Measurements from ENCODE around the gene GIMAP6. TPM values are rescaled to one million over a fixed set of nuclear protein-coding genes. Genes with fewer than 3 reads are reported as not detected.
A peak's percentile ranks its signal among the peaks of the same experiment; 100 is the strongest.
"Not testable (repeated sequence)": the region's sequence is repeated elsewhere in the genome, so short reads cannot be mapped to it uniquely, and the experiment has no call there.

Gene GIMAP6
- polyA plus RNA-seq, 3 donors = 16.2 to 70.2 (median 57.0) TPM

GRCh38 chr7:150676854-150677253, 44.7 kb upstream of the GIMAP6 start:
- H3K36me3 ChIP-seq (replicated peaks in 1 of 2; ENCODE audit: control insufficient read depth in 1 of 2, insufficient read depth in 2 of 2, low read length in 2 of 2); H2AFZ ChIP-seq (ENCODE audit: insufficient read depth, low read depth, low read length, poor library complexity, severe bottlenecking); H3K79me2 ChIP-seq (ENCODE audit: insufficient read depth, low read length); H3K27me3 Mint-ChIP-seq (ENCODE audit: low read depth in 3 of 3); H3K27me3 ChIP-seq (ENCODE audit: control insufficient read depth in 2 of 2, insufficient read depth in 2 of 2, low read length in 2 of 2); H4K20me1 ChIP-seq (ENCODE audit: insufficient read depth, low read length); H3K9ac ChIP-seq (ENCODE audit: insufficient read depth, low read length, poor library complexity, severe bottlenecking); H3K9me3 Mint-ChIP-seq; intact Hi-C loops (cut with micrococcal nuclease); H3K9me3 ChIP-seq (replicated peaks in 1 of 2; ENCODE audit: control insufficient read depth in 1 of 2, insufficient read depth in 1 of 2, low read length in 2 of 2); H3K36me3 Mint-ChIP-seq; DNase-seq: not testable (repeated sequence)
- Histone ChIP-seq H3K4me3 (replicated peaks in 1 of 3; ENCODE audit: low read depth in 2 of 3, low read length in 3 of 3) (peak overlapping the region in 2 of 3 experiments; percentile 23 to 56), H3K4me1 (ENCODE audit: control insufficient read depth in 1 of 2, insufficient read depth in 2 of 2, low read length in 2 of 2) (peaks cover 27 to 36% of the 10 kb centered on the region in 2 donors), H3K27ac (ENCODE audit: low read depth in 1 of 2, low read length in 2 of 2) (peak overlapping the region in 1 of 2 donors; percentile 46), H3K4me2 (replicated peaks; ENCODE audit: extremely low read depth, low read length, poor library complexity, severe bottlenecking) (peak overlapping the region; percentile 74)
- Mint-ChIP-seq H3K4me1 (peaks cover 39% of the 10 kb centered on the region), H3K27ac (peak overlapping the region; percentile 54 to 87 (median 80)), H3K4me3 (peak overlapping the region in 1 of 2 donors; percentile 72)
- no CpG with 5 or more reads among the region's 3 CpGs for WGBS (ENCODE audit: insufficient coverage)

- H3K9ac ChIP-seq (ENCODE audit: insufficient read depth, low read length, poor library complexity, severe bottlenecking); H3K27me3 ChIP-seq (ENCODE audit: control insufficient read depth in 2 of 2, insufficient read depth in 2 of 2, low read length in 2 of 2); H3K27me3 Mint-ChIP-seq (ENCODE audit: low read depth in 3 of 3); H3K79me2 ChIP-seq (ENCODE audit: insufficient read depth, low read length); H3K9me3 Mint-ChIP-seq; H3K9me3 ChIP-seq (replicated peaks in 1 of 2; ENCODE audit: control insufficient read depth in 1 of 2, insufficient read depth in 1 of 2, low read length in 2 of 2); H4K20me1 ChIP-seq (ENCODE audit: insufficient read depth, low read length); H3K36me3 Mint-ChIP-seq; intact Hi-C loops (cut with micrococcal nuclease); H3K36me3 ChIP-seq (replicated peaks in 1 of 2; ENCODE audit: control insufficient read depth in 1 of 2, insufficient read depth in 2 of 2, low read length in 2 of 2); H2AFZ ChIP-seq (ENCODE audit: insufficient read depth, low read depth, low read length, poor library complexity, severe bottlenecking): not testable (repeated sequence)
- H3K4me3 ChIP-seq (replicated peaks in 1 of 3; ENCODE audit: low read depth in 2 of 3, low read length in 3 of 3) = peak overlapping the region in 2 of 3 experiments; percentile 23 to 56
- H3K4me1 ChIP-seq (ENCODE audit: control insufficient read depth in 1 of 2, insufficient read depth in 2 of 2, low read length in 2 of 2) = peaks cover 27 to 36% of the 10 kb centered on the region in 2 donors
- peak overlapping the region; percentile 74 for H3K4me2 ChIP-seq (replicated peaks; ENCODE audit: extremely low read depth, low read length, poor library complexity, severe bottlenecking)
- H3K4me1 Mint-ChIP-seq = peaks cover 38% of the 10 kb centered on the region
- peak overlapping the region in 1 of 2 donors; percentile 46 for H3K27ac ChIP-seq (ENCODE audit: low read depth in 1 of 2, low read length in 2 of 2)
- H3K27ac Mint-ChIP-seq = peak overlapping the region; percentile 42 to 84 (median 74)
- peak overlapping the region; percentile 32 to 72 for H3K4me3 Mint-ChIP-seq
- peak in 2 of 3 donors; percentile 52 to 58 for DNase-seq
Observed at GRCh38 chr7:150676276-150676675, 44.1 kb upstream of the GIMAP6 start.

GRCh38 chr7:150675714-150676113, 43.5 kb upstream of the GIMAP6 start:
- H3K9me3 ChIP-seq (replicated peaks in 1 of 2; ENCODE audit: control insufficient read depth in 1 of 2, insufficient read depth in 1 of 2, low read length in 2 of 2) = no peaks in the 10 kb centered on the region
- TF ChIP-seq, protein P1, sequence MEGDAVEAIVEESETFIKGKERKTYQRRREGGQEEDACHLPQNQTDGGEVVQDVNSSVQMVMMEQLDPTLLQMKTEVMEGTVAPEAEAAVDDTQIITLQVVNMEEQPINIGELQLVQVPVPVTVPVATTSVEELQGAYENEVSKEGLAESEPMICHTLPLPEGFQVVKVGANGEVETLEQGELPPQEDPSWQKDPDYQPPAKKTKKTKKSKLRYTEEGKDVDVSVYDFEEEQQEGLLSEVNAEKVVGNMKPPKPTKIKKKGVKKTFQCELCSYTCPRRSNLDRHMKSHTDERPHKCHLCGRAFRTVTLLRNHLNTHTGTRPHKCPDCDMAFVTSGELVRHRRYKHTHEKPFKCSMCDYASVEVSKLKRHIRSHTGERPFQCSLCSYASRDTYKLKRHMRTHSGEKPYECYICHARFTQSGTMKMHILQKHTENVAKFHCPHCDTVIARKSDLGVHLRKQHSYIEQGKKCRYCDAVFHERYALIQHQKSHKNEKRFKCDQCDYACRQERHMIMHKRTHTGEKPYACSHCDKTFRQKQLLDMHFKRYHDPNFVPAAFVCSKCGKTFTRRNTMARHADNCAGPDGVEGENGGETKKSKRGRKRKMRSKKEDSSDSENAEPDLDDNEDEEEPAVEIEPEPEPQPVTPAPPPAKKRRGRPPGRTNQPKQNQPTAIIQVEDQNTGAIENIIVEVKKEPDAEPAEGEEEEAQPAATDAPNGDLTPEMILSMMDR (IDR thresholded peaks at IDR 0.05) = no peak

DNA sequence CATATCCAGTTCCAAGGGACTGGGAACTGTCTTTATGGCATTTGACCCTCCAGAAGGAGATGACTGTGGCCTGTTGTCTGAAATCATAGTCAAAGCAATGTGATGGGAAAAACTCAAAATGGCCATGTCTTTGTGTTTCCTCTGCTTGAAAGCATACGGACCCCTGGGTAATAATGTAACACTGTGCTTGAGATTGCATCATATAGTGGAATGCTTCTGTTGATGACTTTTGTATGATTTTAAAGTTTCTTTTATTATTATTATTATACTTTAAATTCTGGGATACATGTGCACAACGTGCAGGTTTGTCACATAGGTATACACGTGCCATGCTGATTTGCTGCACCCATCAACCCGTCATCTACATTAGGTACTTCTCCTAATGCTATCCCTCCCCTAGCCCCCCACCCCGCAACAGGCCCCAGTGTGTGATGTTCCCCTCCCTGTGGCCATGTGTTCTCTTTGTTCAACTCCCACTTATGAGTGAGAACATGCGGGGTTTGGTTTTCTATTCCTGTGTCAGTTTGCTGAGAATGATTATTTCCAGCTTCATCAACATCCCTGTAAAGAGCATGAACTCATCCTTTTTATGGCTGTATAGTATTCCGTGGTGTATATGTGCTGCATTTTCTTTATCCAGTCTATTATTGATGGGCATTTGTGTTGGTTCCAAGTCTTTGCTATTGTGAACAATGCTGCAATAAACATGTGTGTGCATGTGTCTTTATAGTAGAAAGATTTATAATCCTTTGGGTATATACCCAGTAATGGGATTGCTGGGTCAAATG, 39.8 kb upstream of the GIMAP6 start:
- H3K27ac ChIP-seq (ENCODE audit: low read depth in 1 of 2, low read length in 2 of 2); H3K9me3 ChIP-seq (replicated peaks in 1 of 2; ENCODE audit: control insufficient read depth in 1 of 2, insufficient read depth in 1 of 2, low read length in 2 of 2); H3K79me2 ChIP-seq (ENCODE audit: insufficient read depth, low read length); H3K27me3 ChIP-seq (ENCODE audit: control insufficient read depth in 2 of 2, insufficient read depth in 2 of 2, low read length in 2 of 2); H3K4me3 ChIP-seq (replicated peaks in 1 of 3; ENCODE audit: low read depth in 2 of 3, low read length in 3 of 3); H3K36me3 ChIP-seq (replicated peaks in 1 of 2; ENCODE audit: control insufficient read depth in 1 of 2, insufficient read depth in 2 of 2, low read length in 2 of 2); DNase-seq; intact Hi-C loops (cut with micrococcal nuclease); H4K20me1 ChIP-seq (ENCODE audit: insufficient read depth, low read length); H2AFZ ChIP-seq (ENCODE audit: insufficient read depth, low read depth, low read length, poor library complexity, severe bottlenecking); H3K4me3 Mint-ChIP-seq; H3K36me3 Mint-ChIP-seq; H3K27ac Mint-ChIP-seq; H3K4me2 ChIP-seq (replicated peaks; ENCODE audit: extremely low read depth, low read length, poor library complexity, severe bottlenecking); H3K9ac ChIP-seq (ENCODE audit: insufficient read depth, low read length, poor library complexity, severe bottlenecking); H3K27me3 Mint-ChIP-seq (ENCODE audit: low read depth in 3 of 3): not testable (repeated sequence)
- H3K9me3 Mint-ChIP-seq = peaks cover 3 to 12% (median 9%) of the 10 kb centered on the region in 7 donors
- H3K4me1 ChIP-seq (ENCODE audit: control insufficient read depth in 1 of 2, insufficient read depth in 2 of 2, low read length in 2 of 2) = peaks cover 21 to 25% of the 10 kb centered on the region in 2 donors
- H3K4me1 Mint-ChIP-seq = peaks cover 23% of the 10 kb centered on the region
- 100% methylated on average over 2 of the region's 7 CpGs for WGBS (ENCODE audit: insufficient coverage)

More at GRCh38 chr7:150675714-150676113, 43.5 kb upstream of the GIMAP6 start:
- Mint-ChIP-seq H3K27ac (peak overlapping the region in 4 of 7 donors; percentile 35 to 74 (median 63)), H3K36me3 (no peaks in the 10 kb centered on the region), H3K9me3 (peaks cover 0 to 3% (median 0%) of the 10 kb centered on the region in 7 donors), H3K27me3 (ENCODE audit: low read depth in 3 of 3) (peaks cover 0 to 1% (median 0%) of the 10 kb centered on the region in 3 donors), H3K4me3 (peak overlapping the region in 1 of 2 donors; percentile 7), H3K4me1 (peaks cover 35% of the 10 kb centered on the region)
- Histone ChIP-seq H3K4me3 (replicated peaks in 1 of 3; ENCODE audit: low read depth in 2 of 3, low read length in 3 of 3) (peak overlapping the region in 1 of 3 experiments; percentile 56), H3K27ac (ENCODE audit: low read depth in 1 of 2, low read length in 2 of 2) (peak overlapping the region in 1 of 2 donors; percentile 61), H3K9ac (ENCODE audit: insufficient read depth, low read length, poor library complexity, severe bottlenecking) (no peak overlapping the region), H3K4me2 (replicated peaks; ENCODE audit: extremely low read depth, low read length, poor library complexity, severe bottlenecking) (peak overlapping the region; percentile 74), H3K4me1 (ENCODE audit: control insufficient read depth in 1 of 2, insufficient read depth in 2 of 2, low read length in 2 of 2) (peaks cover 27 to 36% of the 10 kb centered on the region in 2 donors), H3K27me3 (ENCODE audit: control insufficient read depth in 2 of 2, insufficient read depth in 2 of 2, low read length in 2 of 2) (no peaks in the 10 kb centered on the region), H4K20me1 (ENCODE audit: insufficient read depth, low read length) (no peaks in the 10 kb centered on the region), H2AFZ (ENCODE audit: insufficient read depth, low read depth, low read length, poor library complexity, severe bottlenecking) (no peak overlapping the region), H3K79me2 (ENCODE audit: insufficient read depth, low read length) (no peaks in the 10 kb centered on the region), H3K36me3 (replicated peaks in 1 of 2; ENCODE audit: control insufficient read depth in 1 of 2, insufficient read depth in 2 of 2, low read length in 2 of 2) (no peaks in the 10 kb centered on the region)
- intact Hi-C loops (cut with micrococcal nuclease) = no loop called here
- no CpG with 5 or more reads among the region's 2 CpGs for WGBS (ENCODE audit: insufficient coverage)
- no peak for DNase-seq
